HG02885 (cell line): Measurements from ENCODE around the gene RELN.
"Not testable (repeated sequence)": the region's sequence is repeated elsewhere in the genome, so short reads cannot be mapped to it uniquely, and the experiment has no call there.

Source experiments
- ATAC-seq: cut with Tn5 transposase; IDR thresholded peaks from one replicate; pipeline ENCODE4 v1.9.1; 2021; ENCODE audit warnings: mild to moderate bottlenecking; ENCODE audit not compliant: unreplicated experiment, poor library complexity

Gene RELN

DNA sequence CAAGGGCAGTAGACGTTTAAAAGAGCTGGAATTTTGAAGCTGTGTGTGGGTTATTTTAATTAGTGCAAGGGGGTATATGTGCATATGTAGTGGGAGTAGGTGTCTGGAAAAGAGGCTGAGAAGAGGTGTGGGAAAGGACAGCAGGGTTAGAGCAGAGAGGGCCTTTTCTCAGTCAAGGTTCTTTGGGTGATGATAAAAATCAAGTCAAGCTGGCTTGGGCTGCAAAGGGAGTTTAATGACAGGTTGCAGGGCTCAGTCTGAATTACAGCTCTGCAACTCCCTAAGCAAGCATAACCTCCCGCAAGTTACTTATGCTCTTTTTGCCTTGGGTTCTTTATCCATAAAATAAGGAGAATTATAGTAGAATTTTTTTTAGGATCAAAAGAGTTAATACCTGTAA, 83.5 kb downstream of the RELN start:
- no peak for ATAC-seq

DNA sequence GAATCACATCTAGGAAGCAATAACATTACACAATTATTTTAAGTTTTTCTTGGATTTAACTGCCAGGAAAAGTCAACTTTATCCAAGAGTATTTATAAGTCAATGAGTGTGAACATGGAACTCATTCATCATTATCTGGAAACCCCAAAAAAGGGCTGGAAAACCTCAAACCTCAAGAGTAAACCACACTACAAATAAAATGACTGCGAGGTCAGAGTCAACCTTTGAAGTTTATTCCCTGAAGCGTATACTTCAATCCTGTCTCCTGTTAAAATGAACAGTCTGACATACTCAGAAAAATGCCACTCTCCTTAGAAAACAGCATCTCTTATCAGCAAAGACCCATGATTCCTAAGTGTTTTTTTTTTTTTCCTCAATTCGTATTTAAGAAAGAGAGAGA, 86.5 kb downstream of the RELN start:
- no peak for ATAC-seq

DNA sequence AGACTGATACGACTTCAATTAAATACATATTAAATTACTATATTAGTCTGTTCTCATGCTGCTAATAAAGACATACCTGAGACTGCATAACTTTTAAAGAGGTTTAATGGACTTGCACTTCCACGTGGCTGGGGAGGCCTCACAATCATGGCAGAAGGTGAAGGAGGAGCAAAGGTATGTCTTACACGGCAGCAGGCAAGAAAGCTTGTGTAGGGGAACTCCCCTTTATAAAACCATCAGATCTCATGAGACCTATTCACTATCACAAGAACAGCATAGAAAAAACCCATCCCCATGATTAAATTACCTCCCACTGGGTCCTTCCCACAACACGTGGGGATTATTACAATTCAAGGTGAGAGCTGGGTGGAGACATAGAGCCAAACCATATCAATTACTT, 92.6 kb downstream of the RELN start:
- ATAC-seq = not testable (repeated sequence)

DNA sequence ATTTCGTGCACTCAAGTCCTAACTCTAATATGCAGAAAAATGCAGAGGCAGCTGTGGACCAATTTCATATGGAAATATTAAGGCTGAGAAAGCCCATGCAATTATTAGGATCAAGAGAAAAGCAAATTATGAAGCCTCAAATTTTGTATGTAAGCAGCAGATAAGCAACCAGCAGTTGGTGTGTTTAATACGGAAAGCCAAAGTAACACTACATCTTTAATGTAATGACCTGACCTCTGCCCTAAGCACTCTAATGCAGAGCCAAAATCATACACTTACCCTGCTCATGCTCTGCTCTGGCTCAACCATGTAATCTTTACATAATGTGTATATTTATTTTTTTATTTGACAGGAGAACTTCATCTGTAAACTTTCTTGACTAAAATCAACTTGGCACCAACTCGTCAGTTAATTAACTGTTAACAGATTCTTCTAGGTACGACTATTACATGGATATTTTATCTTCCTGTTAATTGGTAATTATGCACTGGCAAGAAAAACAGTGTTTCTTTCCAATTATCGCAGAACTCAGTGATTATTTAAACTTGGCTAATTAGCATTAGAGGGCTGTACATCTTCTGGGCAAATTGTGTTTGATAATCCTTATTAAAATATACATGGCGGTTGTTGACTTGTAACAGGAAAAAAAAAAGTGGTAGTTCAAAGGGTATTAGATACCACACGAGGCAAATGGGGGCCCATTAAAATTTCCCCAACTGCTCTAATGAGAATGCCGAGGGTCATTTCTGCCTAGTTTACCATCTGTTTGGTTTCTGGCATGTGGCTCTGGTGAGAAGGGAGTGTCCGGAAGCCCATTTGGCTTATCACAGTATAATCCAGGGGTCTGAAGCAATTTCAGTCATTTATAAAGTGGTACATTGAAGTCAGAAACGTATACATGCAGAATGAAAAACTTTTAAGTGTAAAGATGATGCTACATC, 94.5 kb downstream of the RELN start:
- no peak for ATAC-seq

GRCh38 chr7:103893350-103893749, 96.1 kb downstream of the RELN start:
- ATAC-seq = no peak

DNA sequence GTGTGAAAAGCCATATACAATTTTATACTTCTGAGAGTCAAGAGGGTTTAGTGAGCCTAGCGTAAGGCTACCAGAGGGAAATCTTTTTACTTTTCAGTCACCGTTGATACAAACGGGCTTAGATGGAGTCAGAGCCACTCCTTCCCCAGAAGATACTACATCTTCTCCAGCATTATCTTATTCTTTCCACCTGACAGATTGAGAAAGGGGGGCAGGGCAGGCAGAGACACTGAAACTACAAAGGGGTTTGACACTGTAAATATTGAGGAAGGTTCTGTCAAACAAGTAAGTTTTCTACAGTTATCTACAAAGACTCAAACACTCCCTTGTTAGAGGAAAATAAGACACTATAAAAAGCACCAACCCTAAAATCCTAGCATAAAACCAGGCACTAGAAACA, 100.0 kb downstream of the RELN start:
- ATAC-seq = no peak

GRCh38 chr7:103888603-103889153, 100.8 kb downstream of the RELN start:
- no peak for ATAC-seq

- ATAC-seq = no peak
Measured at GRCh38 chr7:103887853-103888602, 101.4 kb downstream of the RELN start.

DNA sequence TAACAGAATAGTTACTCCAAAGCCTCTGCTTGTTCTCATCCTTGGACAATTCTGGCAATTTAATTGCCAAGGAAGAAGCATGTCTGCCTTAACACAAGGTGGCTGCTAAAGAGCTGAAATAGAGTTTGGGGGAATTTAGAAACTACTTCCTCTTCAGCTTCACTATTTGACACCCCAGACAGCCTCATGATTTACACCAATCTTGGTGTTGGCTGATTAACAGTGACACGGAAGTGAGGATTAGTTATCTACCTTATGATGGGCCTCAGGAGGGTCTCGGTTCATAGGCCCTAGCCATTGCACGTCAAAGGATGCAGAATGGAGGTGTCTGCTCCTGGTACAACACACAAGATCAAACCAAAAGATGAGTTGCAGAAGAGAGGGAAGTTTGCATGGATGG, 102.4 kb downstream of the RELN start:
- no peak for ATAC-seq

GRCh38 chr7:103879928-103880600, 109.4 kb downstream of the RELN start:
- no peak for ATAC-seq

GRCh38 chr7:103879411-103879810, 110.0 kb downstream of the RELN start:
- ATAC-seq = no peak

- no peak for ATAC-seq
Measured at GRCh38 chr7:103877565-103877964, 111.9 kb downstream of the RELN start.

DNA sequence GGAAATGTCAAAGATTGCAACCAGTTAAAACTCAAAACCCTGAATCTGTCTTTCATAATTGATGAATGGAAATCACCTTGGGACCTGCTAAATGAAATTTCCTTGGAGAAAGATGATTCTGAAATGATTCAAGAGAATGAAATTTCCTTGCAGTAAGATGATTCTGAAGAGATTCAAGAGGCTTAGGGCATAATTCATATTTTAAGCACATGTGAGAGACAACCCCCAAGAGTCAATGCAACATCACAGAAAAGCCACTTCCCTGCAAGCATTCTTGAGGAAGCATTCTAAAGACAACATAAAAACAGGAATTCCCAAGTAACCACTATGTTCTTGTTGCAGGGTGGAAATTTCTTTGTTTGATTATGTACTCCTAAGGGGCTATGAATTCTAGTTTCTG, 113.7 kb downstream of the RELN start:
- no peak for ATAC-seq

GRCh38 chr7:103871473-103871872, 118.0 kb downstream of the RELN start:
- no peak for ATAC-seq

DNA sequence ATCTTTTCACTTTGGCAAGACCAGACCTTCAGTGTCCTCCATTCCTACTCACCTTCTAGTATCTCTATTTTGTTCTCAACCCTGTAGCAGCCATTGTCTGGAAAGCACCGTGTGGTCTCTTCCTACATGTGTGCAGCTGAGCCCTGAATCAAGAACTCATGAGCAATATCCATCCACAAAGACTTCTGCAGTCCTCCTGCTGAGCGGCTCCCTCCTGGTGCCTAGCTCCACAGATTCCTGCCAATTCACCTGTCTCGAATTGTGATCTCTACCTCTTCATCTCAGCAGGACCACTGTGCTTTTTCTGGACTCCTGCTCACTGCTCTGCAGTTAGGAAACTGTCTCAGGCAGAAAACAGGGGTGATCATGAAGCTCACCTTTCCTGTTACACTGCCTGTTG, 118.8 kb downstream of the RELN start:
- ATAC-seq = no peak

- no peak for ATAC-seq
Measured at GRCh38 chr7:103867874-103868273, 121.6 kb downstream of the RELN start.

- no peak for ATAC-seq
Measured at GRCh38 chr7:103866919-103867318, 122.5 kb downstream of the RELN start.

DNA sequence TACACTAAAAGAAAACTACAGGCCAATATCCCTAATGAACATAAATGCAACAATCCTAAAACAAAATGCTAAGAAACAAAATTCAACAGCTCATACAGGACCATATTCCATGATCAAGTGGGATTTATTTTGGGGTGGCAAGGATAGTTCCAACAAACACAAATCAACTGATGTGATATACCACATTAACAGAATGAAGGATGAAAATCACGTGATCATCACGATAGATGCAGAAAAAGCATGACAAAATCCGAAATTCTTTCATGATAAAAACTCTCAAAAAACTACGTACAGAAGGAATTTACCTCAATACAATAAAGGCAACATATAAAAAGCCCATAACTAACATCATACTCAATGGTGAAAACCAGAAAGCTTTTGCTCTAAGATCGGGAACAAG, 124.0 kb downstream of the RELN start:
- no peak for ATAC-seq

DNA sequence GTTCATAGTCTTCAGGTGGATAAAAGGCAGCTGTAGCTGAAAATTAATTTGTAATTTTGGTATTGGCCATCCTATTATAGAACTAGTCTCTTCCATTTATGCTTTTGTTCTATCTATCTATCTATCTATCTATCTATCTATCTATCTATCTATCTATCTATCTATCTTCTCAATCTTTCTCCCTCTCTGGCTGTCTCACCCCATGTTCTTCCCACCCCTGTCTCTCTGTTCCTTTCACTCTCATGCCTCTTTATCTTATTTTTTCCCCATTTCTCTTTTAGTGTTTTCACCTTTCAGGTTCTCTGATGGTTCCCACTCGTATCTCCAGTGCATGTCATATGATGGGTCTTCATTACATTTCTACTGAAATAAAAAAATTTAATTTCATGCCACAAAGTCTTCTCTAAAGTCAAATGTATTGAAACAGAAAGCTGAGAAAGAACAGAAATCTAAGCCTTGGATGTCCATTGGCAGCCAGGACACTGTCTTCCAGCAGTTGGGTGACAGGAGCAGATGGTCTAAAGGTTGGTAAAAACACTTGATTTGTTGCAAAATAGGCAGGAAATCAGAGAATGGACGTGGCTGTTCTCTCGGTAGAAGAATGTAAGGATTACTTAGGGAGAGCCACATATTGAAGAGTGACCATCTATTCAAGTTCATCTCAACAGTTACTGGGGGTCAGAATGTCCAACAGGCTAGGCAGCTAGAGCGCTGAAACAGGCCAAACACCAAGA, 127.0 kb downstream of the RELN start:
- ATAC-seq = no peak

GRCh38 chr7:103859709-103860108, 129.7 kb downstream of the RELN start:
- ATAC-seq = no peak
